NCI-H2196 (cell line): ENCODE data around the gene MKRN2OS.
"Not testable (repeated sequence)": the region's sequence is repeated elsewhere in the genome, so short reads cannot be mapped to it uniquely, and the experiment has no call there.

Experiments
- DNase-seq: peaks from one replicate; lab custom pipeline; 2025; ENCODE audit not compliant: unreplicated experiment; lab: John Stamatoyannopoulos, UW

The MKRN2OS gene

DNA sequence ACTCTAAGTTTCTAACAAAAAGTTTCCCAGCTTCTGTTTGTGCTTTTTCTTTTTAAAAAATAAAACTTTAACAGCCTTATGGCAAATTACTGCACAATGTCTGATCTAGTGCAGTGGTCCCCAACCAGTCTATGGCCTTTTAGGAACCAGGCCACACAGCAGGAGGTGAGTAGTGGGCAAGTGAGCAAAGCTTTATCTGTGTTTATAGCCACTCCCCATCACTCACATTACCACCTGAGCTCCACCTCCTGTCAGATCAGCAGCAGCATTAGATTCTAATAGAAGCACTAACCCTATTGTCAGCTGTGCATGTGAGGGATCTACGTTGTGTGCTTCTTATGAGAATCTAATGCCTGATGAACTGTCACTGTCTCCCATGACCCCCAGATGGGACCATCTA lies 17.2 kb upstream of the MKRN2OS start:
- DNase-seq, result no peak

- DNase-seq, result no peak
Observed at GRCh38 chr3:12561397-12561796, 16.1 kb upstream of the MKRN2OS start.

DNA sequence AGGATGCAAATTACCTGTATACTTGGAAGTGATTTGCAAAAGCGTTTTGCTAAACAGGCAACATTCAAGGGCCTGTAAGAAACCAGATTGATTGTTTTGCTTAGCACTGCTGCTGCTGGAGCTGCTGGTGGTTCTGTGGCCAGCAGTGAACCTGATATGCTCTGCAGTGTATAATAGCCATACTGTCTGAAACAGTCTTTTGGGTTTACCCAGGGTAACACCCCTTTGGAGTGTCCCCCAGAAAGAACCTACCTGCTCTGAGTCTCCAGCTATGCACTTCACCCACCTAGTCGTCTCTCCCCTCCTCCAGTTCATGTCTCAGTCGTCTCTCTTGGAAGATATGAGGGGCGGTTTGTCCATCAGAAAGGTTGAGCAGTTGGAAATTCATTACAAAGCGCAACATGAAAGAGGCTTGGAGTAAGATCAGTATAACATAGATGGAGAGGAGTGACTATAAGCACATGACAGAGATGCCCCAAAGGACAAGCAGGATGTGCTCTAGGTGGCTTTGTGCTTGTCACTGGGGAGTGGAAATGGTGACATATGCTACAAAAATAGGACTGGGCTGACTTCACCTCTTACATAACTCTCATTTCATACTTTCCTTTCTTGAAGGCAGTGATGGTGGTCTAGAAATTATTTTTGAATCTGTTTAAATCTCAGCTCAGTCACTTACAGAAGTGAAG lies 15.3 kb upstream of the MKRN2OS start:
- DNase-seq, result no peak

GRCh38 chr3:12559520-12559919 lies 14.2 kb upstream of the MKRN2OS start:
- DNase-seq, result no peak

GRCh38 chr3:12558706-12559105 lies 13.4 kb upstream of the MKRN2OS start:
- DNase-seq, result no peak

DNA sequence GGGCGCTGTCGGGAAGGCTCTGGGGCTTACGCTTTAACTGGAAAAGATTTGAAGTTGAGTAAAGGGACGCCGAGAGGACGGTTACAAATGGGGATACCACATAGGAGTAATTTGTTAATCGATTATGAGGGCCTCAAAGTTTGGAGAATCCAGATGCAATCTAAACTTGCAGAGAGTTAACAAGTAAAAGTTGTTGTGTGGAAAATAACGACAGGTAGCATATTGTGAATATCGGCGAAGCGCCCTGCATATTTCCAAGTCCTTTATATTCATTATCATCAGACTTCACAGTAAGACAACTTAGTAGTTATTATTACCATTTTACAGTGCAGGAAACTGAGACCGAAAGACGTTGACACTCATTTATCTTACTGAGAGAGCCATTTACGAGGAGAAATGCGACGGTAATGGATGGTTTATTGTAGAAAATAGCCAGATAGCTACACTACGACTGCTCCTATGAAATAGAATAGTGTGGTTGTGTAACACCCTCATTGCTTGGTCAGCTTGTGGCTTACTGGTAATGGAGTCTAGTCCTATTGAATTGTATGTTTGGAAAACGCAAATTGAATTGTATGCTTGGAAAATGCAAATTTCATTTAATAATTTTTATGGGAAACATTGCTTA lies 12.3 kb upstream of the MKRN2OS start:
- no peak for DNase-seq

GRCh38 chr3:12556690-12557472 lies 11.6 kb upstream of the MKRN2OS start, which contains the start of gene MKRN2:
TSS of gene MKRN2 (plus strand) at chr3:12557087. CDS start at chr3:12557151, 64 bp downstream.
- peak; percentile 73 for DNase-seq

DNA sequence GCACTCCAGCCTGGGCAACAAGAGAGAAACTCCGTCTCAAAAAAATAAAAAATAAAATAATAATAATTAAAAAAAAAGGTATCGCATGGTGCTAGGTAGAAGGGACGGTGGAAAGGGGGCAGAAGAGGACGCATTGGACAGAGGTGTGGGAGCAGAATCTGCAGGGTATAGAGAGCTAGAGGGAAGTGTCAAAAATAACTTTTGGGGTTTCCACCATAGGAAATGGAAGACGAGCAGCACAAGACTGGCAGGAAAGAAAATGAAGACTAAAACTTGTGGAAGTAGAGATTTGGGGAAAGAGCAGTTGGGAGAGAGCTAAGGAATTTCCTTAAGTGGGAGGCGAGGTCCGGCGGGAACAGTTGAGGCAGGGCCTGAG lies 11.0 kb upstream of the MKRN2OS start:
- DNase-seq, result no peak

DNA sequence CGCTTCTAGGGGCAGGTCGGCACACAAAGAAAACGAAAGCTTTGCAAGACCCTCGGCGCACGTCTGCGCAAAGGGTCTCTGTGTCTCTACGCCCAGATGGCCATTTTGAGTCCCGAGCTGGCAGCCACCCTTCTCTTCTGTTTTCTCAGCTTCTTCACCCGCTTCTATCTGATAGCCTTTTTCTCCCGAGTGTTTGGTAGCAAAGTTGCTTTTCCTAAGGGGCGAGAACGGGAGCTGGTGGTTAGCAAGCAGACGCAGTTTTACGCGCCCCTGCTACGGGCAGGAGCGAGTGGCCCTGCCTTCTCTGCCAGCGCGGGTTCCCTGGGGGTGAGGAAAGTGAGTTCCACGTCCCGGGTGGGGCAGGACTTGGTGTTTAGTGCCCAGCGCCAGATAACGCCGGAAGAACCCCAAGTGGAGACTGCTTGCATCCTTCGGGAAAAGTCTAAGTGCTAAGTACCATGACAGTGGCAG lies 8.7 kb upstream of the MKRN2OS start:
- DNase-seq, result no peak

DNA sequence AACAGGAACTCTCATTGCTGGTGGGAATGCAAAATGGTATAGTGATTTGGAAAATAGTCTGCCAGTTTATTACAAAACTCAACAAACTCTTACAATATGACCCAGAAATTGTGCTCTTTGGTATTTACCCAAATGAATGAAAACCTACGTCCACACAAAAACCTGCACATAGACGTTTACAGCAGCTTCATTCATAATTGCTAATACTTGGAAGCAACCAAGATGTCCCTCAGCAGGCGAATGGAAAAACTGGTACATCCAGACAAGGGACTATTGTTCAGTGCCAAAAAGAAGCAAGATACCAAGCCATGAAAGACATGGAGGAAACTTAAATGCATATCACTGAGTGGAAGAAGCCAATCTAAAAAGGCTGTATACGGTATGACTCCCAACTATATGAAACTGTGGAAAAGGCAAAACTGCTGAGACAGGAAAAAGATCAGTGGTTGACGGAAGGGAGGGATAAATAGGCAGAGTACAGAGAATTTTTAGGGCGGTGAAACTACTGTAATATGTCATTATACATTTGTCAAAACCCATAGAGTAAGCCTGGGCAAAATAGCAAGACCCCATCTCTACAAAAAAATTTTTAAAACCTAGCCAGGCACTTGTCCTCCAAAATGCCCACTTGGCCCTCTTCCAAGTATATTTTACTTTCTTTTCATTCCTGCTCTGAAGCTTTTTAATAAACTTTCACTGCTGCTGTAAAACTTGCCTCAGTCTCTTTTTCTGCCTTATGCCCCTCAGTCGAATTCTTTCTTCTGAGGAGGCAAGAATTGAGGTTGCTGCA lies 4.9 kb upstream of the MKRN2OS start:
- no peak for DNase-seq

GRCh38 chr3:12544652-12545472 lies 437 bp downstream of the MKRN2OS start:
- no peak for DNase-seq

GRCh38 chr3:12543497-12543896 lies 1.8 kb downstream of the MKRN2OS start:
- not testable (repeated sequence) for DNase-seq

GRCh38 chr3:12541625-12542024 lies 3.7 kb downstream of the MKRN2OS start:
- no peak for DNase-seq

GRCh38 chr3:12536423-12536822 lies 8.9 kb downstream of the MKRN2OS start:
- no peak for DNase-seq

DNA sequence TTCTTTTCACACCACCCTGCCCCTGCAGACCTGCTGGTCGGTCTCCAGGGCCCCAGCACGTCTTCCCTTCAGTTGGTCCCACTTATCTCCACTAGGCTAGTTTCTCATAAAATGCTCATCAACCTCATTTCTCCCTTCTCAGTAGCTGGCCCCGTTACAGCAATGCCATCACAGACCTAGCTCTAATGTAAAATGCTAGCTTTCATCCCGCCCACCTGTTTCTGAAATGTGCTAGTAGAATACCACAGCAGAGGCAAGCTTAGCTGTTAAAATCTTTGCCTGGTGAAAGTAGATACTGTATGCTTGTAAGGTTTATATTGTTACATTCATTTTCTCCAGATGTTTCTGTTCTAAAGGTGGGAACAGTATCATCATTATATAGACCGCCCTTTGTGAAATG lies 13.1 kb downstream of the MKRN2OS start:
- DNase-seq, result no peak

GRCh38 chr3:12527757-12528143 lies 17.5 kb downstream of the MKRN2OS start:
- no peak for DNase-seq

- DNase-seq, result no peak
Observed at GRCh38 chr3:12522721-12523120, 22.6 kb downstream of the MKRN2OS start.

DNA sequence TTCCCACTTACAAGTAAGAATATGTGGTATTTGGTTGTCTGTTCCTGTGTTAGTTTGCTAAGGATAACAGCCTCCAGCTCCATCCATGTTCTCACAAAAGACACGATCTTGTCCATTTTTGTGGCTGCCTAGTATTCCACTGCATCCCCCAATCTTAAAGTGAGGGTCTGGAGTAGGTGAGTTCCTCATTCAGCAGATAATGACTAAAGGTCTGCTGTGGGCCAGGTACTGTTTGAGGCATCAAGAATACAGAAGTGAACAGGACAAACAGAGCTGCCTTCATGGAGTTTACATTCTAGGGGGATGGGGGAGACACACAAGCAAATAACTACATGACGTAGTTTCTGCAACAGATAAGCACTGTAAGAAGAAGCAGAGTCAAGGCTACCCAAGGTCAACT lies 24.3 kb downstream of the MKRN2OS start:
- no peak for DNase-seq

- DNase-seq, result no peak
Observed at GRCh38 chr3:12518261-12519028, 26.9 kb downstream of the MKRN2OS start.

DNA sequence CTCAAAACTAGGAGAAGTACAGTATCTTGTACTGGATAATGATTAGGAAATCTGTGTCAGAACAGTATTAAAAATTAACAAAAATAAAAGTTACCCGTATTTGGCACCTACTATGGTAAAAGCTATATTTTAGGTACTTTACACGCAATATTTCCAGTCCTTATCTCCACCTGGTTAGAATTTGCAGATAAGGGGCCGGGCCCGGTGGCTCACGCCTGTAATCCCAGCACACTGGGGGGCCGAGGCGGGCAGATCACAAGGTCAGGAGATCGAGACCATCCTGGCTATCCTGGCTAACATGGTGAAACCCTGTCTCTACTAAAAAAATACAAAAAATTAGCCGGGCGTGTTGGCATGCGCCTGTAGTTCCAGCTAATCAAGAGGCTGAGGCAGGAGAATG lies 28.4 kb downstream of the MKRN2OS start:
- no peak for DNase-seq
